Measurements from ENCODE around the gene COMMD4.
"Not testable (repeated sequence)": the region's sequence is repeated elsewhere in the genome, so short reads cannot be mapped to it uniquely, and the experiment has no call there.

Gene COMMD4

GRCh38 chr15:75348562-75349350, 12.9 kb downstream of the COMMD4 start:
- Histone ChIP-seq H3K9me3 (replicated peaks in 1 of 11) (peaks cover 12 to 22% (median 18%) of the 10 kb centered on the region in 11 experiments; a peak in 20 of 22 replicates), H4K20me1 (peaks cover 0 to 37% (median 7%) of the 10 kb centered on the region in 11 experiments; a peak in 14 of 22 replicates), H3K27me3 (peaks cover 0 to 16% (median 0%) of the 10 kb centered on the region in 11 experiments; a peak in 6 of 22 replicates), H3K36me3 (peaks cover 0 to 24% (median 16%) of the 10 kb centered on the region in 11 experiments; a peak in 15 of 22 replicates), H3K9ac (peak overlapping the region; percentile 74 to 93 (median 83)), H3K27ac (peak overlapping the region; percentile 67 to 87 (median 81); a peak in 19 of 22 replicates), H3K4me2 (peak overlapping the region; percentile 94 to 100 (median 99)), H3K4me3 (peak overlapping the region; percentile 70 to 94 (median 82)), H3K4me1 (peaks cover 31 to 81% (median 63%) of the 10 kb centered on the region in 10 experiments)
- no peak for TF ChIP-seq Cebpa-rat (IDR thresholded peaks at IDR 0.05)

- Histone ChIP-seq H3K4me3 (peak overlapping the region; percentile 70 to 94 (median 82); a peak in 18 of 20 replicates), H3K36me3 (peaks cover 0 to 28% (median 18%) of the 10 kb centered on the region in 11 experiments; a peak in 15 of 22 replicates), H4K20me1 (peaks cover 0 to 42% (median 11%) of the 10 kb centered on the region in 11 experiments; a peak in 14 of 22 replicates), H3K27ac (peak overlapping the region in 10 of 11 experiments; percentile 31 to 87 (median 59); a peak in 15 of 22 replicates), H3K27me3 (peaks cover 0 to 16% (median 0%) of the 10 kb centered on the region in 11 experiments; a peak in 6 of 22 replicates), H3K4me1 (peaks cover 26 to 81% (median 61%) of the 10 kb centered on the region in 10 experiments), H3K9me3 (replicated peaks in 1 of 11) (peaks cover 12 to 22% (median 18%) of the 10 kb centered on the region in 11 experiments; a peak in 20 of 22 replicates), H3K4me2 (peak overlapping the region; percentile 94 to 100 (median 99))
- H3K9ac ChIP-seq, result not testable (repeated sequence)
These were observed 13.4 kb downstream of the COMMD4 start for GRCh38 chr15:75349351-75349669.

- Histone ChIP-seq H3K36me3 (peaks cover 0 to 35% (median 19%) of the 10 kb centered on the region in 11 experiments; a peak in 17 of 22 replicates), H4K20me1 (peaks cover 0 to 49% (median 17%) of the 10 kb centered on the region in 11 experiments; a peak in 15 of 22 replicates), H3K4me3 (peak overlapping the region; percentile 20 to 94 (median 80); a peak in 11 of 20 replicates), H3K27me3 (peaks cover 0 to 16% (median 0%) of the 10 kb centered on the region in 11 experiments; a peak in 6 of 22 replicates), H3K4me2 (peak overlapping the region; percentile 94 to 100 (median 99)), H3K9ac (peak overlapping the region in 5 of 11 experiments; percentile 3 to 45 (median 11); a peak in 4 of 22 replicates), H3K9me3 (replicated peaks in 1 of 11) (peaks cover 12 to 22% (median 18%) of the 10 kb centered on the region in 11 experiments; a peak in 20 of 22 replicates), H3K4me1 (peaks cover 25 to 85% (median 61%) of the 10 kb centered on the region in 10 experiments), H3K27ac (peak overlapping the region in 10 of 11 experiments; percentile 33 to 87 (median 68); a peak in 18 of 22 replicates)
- no peak for TF ChIP-seq Cebpa-rat (IDR thresholded peaks at IDR 0.05)
These were observed 14.2 kb downstream of the COMMD4 start for GRCh38 chr15:75349851-75350588.

- Histone ChIP-seq H3K27ac (peak overlapping the region in 10 of 11 experiments; percentile 30 to 87 (median 66); a peak in 18 of 22 replicates), H3K4me2 (peak overlapping the region; percentile 94 to 100 (median 99)), H3K4me1 (peaks cover 25 to 79% (median 60%) of the 10 kb centered on the region in 10 experiments), H3K4me3 (0 out of 20 replicates have a peak overlapping the region, but pooled peaks of 1 of the 10 experiments have one; percentile 89), H3K9ac (peak overlapping the region in 5 of 11 experiments; percentile 3 to 45 (median 11); a peak in 4 of 22 replicates), H4K20me1 (peaks cover 0 to 55% (median 17%) of the 10 kb centered on the region in 11 experiments; a peak in 15 of 22 replicates), H3K9me3 (replicated peaks in 1 of 11) (peaks cover 12 to 22% (median 18%) of the 10 kb centered on the region in 11 experiments; a peak in 20 of 22 replicates), H3K27me3 (peaks cover 0 to 16% (median 0%) of the 10 kb centered on the region in 11 experiments; a peak in 6 of 22 replicates), H3K36me3 (peaks cover 0 to 43% (median 24%) of the 10 kb centered on the region in 11 experiments; a peak in 18 of 22 replicates)
- no peak for TF ChIP-seq Cebpa-rat (IDR thresholded peaks at IDR 0.05)
These were observed 14.9 kb downstream of the COMMD4 start for GRCh38 chr15:75350601-75351361.

- Histone ChIP-seq H3K9ac (no peak overlapping the region), H4K20me1 (peaks cover 0 to 67% (median 22%) of the 10 kb centered on the region in 11 experiments; a peak in 15 of 22 replicates), H3K27ac (no peak overlapping the region), H3K36me3 (peaks cover 14 to 59% (median 37%) of the 10 kb centered on the region in 11 experiments), H3K4me3 (no peak overlapping the region), H3K4me2 (peak overlapping the region in 6 of 11 experiments; percentile 5 to 99 (median 63); a peak in 3 of 22 replicates), H3K27me3 (peaks cover 0 to 16% (median 0%) of the 10 kb centered on the region in 11 experiments; a peak in 6 of 22 replicates), H3K9me3 (replicated peaks in 1 of 11) (peaks cover 12 to 22% (median 18%) of the 10 kb centered on the region in 11 experiments; a peak in 20 of 22 replicates), H3K4me1 (peaks cover 25 to 63% (median 46%) of the 10 kb centered on the region in 10 experiments)
- peak in 1 of 11 experiments; percentile 5; a peak in 1 of 22 replicates for TF ChIP-seq Cebpa-rat (IDR thresholded peaks at IDR 0.05)
These were observed 16.6 kb downstream of the COMMD4 start for GRCh38 chr15:75352186-75353080.

GRCh38 chr15:75353604-75354003, 17.7 kb downstream of the COMMD4 start:
- H3K4me1 ChIP-seq, result peaks cover 22 to 52% (median 36%) of the 10 kb centered on the region in 10 experiments
- peaks cover 20 to 70% (median 46%) of the 10 kb centered on the region in 11 experiments for H3K36me3 ChIP-seq
- peaks cover 0 to 5% (median 0%) of the 10 kb centered on the region in 11 experiments; a peak in 6 of 22 replicates for H3K27me3 ChIP-seq
- TF ChIP-seq Cebpa-rat (IDR thresholded peaks at IDR 0.05), result no peak
- peaks cover 12 to 18% (median 15%) of the 10 kb centered on the region in 11 experiments; a peak in 20 of 22 replicates for H3K9me3 ChIP-seq (replicated peaks in 1 of 11)
- H3K9ac ChIP-seq, result no peak overlapping the region
- H3K27ac ChIP-seq, result no peak overlapping the region
- H3K4me3 ChIP-seq, result no peak overlapping the region
- H4K20me1 ChIP-seq, result peaks cover 0 to 72% (median 22%) of the 10 kb centered on the region in 11 experiments; a peak in 15 of 22 replicates
- no peak overlapping the region for H3K4me2 ChIP-seq

GRCh38 chr15:75354454-75354853, 18.6 kb downstream of the COMMD4 start:
- H3K4me3 ChIP-seq, result no peak overlapping the region
- peaks cover 26 to 77% (median 47%) of the 10 kb centered on the region in 11 experiments for H3K36me3 ChIP-seq
- no peaks in the 10 kb centered on the region for H3K27me3 ChIP-seq
- peaks cover 0 to 79% (median 22%) of the 10 kb centered on the region in 11 experiments; a peak in 15 of 22 replicates for H4K20me1 ChIP-seq
- peak overlapping the region in 1 of 11 experiments; percentile 5; a peak in 1 of 22 replicates for H3K27ac ChIP-seq
- no peak overlapping the region for H3K9ac ChIP-seq
- H3K9me3 ChIP-seq (replicated peaks in 1 of 11), result peaks cover 5 to 9% (median 7%) of the 10 kb centered on the region in 11 experiments; a peak in 20 of 22 replicates
- H3K4me2 ChIP-seq, result no peak overlapping the region
- peaks cover 13 to 44% (median 28%) of the 10 kb centered on the region in 10 experiments for H3K4me1 ChIP-seq
- no peak for TF ChIP-seq Cebpa-rat (IDR thresholded peaks at IDR 0.05)

Data from BLaER1 treated with 17β-estradiol and CSF1 and Interleukin-3, amounts not matched to agents 10 nM and 100 nM (cell line).